ENCODE data around the gene NCOA3.
"Not testable (repeated sequence)": the region's sequence is repeated elsewhere in the genome, so short reads cannot be mapped to it uniquely, and the experiment has no call there.

The NCOA3 gene

DNA sequence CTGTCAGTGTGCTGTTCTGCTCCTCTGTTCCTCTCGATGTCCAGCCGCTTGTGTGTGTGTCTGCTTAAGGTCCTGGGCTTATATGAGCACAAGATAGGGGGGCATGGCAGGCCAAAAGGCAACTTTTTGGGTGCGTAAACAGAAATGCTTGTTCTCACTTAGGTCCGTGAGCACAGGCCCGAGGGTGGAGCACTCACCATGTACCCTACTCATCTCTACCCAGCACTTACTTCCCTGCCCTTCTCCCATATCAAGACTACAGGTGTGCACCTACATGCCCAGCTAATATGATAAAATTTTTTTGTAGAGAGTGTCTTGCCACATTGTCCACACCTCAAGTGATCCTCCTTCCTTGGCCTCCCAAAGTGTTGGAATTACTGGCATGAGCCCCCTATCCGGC lies 34.3 kb downstream of the NCOA3 start:
- no peak for DNase-seq (ENCODE audit: low read depth in 2 of 2)

DNA sequence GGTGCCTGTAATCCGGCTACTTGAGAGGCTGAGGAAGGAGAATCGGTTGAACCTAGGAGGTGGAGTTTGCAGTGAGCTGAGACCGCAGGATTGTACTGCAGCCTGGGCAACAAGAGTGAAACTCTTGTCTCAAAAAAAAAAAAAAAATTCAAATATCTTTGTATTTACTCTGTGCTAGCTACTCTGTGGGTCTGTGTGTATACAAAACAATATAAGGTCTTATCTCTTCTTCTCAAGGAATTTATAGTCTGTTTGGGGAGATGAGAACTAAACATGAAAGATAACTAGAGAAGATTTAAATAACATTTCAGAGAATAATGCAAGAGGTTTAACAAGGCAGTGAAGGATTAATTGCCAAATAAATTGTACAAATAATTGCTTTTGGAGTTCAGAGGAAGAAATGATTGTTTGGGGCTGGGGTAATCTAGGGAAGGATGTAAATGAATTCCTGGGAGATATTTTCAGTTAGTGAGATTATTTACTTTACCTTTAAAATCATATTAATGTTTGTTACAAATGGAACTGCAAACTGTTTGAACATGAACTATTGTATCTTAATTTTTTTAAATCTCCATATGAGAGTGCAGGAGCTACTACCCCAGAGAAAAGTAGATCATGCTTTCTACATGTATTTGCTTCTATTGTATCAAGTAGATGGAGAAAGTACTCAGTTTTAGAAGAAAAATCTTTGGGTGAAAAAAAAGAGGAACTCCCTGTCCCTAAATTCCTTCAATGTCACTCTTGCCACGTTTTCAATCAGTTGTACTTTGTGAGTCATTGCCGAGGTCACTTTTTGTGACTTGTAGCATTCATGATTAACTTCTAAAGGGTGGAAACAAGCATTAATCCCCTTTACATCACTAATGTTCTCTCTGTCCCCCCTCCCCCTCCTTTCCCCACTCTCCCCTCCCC lies 39.0 kb downstream of the NCOA3 start:
- DNase-seq (ENCODE audit: low read depth in 2 of 2), result no peak

DNA sequence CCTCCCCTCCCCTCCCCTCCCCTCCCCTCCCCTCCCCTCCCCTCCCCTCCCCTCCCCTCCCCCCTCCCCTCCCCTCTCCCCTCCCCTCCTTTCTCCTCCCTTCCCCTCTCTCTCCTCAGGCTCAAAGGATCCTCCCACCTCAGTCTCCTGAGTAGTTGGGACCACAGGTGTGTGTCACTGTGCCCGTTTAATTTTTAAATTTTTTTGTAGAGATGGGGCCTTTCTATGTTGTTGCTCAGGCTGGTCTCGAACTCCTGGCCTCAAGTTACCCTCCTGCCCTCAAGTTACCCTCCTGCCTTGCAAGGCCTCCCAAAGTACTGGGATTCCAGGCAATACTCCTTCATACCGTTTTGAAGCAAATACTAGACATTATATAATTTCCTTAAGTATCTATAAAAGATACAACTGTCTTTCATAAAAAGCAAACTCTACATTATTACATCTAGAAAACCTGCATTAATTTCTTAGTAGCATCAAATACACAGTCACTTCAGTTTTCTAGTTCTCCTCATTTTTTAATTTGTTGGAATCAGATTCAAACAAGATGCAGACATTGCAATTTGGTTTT lies 39.8 kb downstream of the NCOA3 start:
- DNase-seq (ENCODE audit: low read depth in 2 of 2), result no peak

GRCh38 chr20:47543006-47543431 lies 41.3 kb downstream of the NCOA3 start:
- DNase-seq (ENCODE audit: low read depth in 2 of 2), result no peak

DNA sequence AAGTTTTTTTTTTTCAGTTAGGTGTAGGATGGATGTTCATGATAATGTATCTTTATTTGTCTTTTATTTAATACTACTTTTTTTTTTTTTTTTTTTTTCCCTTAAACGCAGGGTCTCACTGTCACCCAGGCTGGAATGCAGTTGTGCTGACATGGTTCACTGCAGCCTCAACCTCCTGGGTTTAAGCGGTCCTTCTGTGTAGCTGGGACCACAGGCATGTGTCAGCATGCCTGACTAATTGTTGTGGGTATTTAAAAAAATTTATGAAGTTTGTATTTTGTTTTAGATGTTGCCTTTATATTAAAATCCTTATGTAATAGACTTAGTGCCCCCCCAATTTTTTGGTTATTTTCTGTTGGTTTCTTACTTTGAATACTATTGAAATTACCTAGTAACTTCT lies 42.6 kb downstream of the NCOA3 start:
- DNase-seq (ENCODE audit: low read depth in 2 of 2), result peak in 1 of 2 experiments; percentile 33

DNA sequence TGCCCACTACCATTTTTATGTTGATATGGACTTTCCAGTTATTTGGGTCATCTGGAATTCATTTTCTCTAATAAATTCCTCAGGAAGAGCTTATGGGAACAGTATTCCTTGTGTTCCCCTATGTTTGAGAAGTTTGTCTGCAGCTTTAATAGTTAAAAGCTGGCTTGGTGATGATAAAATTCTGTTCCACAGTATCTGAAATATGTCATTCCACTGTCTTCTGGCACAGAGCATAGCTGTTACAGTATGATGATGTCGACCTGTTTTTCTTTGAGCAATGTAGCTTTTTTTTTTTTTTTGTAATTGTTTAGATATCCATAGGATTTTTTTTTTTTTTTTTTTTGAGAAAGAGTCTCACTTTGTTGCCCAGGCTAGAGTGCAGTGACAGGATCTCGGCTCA lies 43.2 kb downstream of the NCOA3 start:
- peak; percentile 59 to 62 for DNase-seq (ENCODE audit: low read depth in 2 of 2)

DNA sequence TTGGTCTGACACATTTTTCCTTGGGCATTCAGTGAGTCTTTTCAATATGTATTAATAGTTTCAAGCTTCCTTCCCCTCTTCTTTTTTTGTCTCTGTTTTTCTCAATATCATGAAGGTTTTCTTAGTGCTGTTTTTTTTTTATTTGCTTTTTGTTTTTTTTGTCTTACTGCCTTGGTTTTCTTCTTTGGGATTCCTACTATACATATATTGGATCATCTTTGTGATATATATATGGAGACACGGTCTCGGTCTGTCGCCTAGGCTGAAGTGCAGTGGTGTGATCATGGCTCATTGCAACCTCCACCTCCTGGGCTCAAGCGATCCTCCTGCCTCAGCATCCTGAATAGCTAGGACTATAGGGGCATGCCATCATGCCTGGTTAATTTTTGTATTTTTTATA lies 43.8 kb downstream of the NCOA3 start:
- DNase-seq (ENCODE audit: low read depth in 2 of 2), result no peak

DNA sequence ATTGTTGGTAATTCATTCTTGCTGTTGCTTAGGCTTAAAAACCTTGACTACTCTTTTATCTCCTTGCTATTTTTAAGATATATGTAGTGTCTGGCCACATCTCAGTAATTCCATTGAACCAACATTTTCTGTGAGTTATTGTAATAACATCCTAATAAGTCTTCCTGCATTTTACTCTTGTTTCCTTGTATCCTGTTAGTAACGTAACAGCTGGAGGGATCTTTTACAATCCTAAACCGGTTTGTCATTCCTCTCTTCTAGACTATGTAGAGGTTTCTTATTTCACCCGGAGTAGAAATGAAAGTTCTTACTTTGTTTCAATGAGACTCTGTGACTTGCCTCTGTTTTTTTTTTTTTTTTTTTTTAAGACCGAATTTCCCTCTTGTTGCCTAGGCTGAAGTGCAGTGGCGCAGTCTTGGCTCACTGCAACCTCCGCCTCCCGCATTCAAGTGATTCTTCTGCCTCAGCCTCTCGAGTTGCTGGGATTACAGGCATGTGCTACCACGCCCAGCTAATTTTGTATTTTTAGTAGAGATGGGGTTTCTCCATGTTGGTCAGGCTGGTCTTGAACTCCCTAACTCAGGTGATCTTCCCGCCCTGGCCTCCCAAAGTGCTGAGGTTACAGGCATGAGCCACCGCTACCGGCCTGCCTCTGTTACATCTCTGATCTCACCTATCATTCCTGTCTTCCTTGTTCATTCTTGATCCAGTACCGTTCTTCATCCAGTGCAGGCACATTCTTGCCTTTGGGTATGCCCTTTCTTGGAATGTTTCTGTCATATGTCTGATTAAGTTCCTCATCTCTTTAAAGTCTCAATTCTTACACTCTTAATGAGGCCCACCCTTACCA lies 44.7 kb downstream of the NCOA3 start:
- DNase-seq (ENCODE audit: low read depth in 2 of 2), result peak; percentile 79 to 80

GRCh38 chr20:47547034-47547387 lies 45.3 kb downstream of the NCOA3 start:
- no peak for DNase-seq (ENCODE audit: low read depth in 2 of 2)

- DNase-seq (ENCODE audit: low read depth in 2 of 2), result no peak
Measured at GRCh38 chr20:47549671-47550070, 48.0 kb downstream of the NCOA3 start.

GRCh38 chr20:47551222-47551621 lies 49.5 kb downstream of the NCOA3 start:
- no peak for DNase-seq (ENCODE audit: low read depth in 2 of 2)

GRCh38 chr20:47551841-47552240 lies 50.2 kb downstream of the NCOA3 start:
- no peak for DNase-seq (ENCODE audit: low read depth in 2 of 2)

DNA sequence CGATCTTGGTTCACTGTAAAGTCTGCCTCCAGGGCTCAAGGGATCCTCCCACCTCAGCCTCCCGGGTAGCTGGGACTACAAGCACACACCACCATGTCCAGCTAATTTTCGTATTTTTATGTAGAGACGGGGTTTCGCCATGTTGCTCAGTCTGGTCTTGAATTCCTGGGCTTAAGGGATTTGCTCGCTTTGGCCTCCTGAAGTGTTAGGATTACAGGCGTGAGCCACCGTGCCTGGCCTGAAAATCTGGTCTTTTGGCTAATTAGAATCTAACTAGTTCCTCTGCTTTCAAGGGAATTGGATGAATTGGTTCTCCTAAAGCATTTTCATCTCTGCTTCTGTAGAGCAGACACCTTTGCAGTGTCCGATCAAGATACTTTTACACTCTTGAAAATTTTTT lies 51.3 kb downstream of the NCOA3 start:
- DNase-seq (ENCODE audit: low read depth in 2 of 2), result no peak

DNA sequence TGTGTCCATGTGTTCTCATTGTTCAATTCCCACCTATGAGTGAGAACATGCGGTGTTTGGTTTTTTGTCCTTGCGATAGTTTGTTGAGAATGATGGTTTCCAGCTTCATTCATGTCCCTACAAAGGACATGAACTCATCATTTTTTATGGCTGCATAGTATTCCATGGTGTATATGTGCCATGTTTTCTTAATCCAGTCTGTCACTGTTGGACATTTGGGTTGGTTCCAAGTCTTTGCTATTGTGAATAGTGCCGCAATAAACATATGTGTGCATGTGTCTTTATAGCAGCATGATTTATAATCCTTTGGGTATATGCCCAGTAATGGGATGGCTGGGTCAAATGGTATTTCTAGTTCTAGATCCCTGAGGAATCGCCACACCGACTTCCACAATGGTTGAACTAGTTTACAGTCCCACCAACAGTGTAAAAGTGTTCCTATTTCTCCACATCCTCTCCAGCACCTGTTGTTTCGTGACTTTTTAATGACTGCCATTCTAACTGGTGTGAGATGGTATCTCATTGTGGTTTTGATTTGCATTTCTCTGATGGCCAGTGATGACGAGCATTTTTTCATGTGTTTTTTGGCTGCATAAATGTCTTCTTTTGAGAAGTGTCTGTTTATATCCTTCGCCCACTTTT lies 52.0 kb downstream of the NCOA3 start:
- not testable (repeated sequence) for DNase-seq (ENCODE audit: low read depth in 2 of 2)

DNA sequence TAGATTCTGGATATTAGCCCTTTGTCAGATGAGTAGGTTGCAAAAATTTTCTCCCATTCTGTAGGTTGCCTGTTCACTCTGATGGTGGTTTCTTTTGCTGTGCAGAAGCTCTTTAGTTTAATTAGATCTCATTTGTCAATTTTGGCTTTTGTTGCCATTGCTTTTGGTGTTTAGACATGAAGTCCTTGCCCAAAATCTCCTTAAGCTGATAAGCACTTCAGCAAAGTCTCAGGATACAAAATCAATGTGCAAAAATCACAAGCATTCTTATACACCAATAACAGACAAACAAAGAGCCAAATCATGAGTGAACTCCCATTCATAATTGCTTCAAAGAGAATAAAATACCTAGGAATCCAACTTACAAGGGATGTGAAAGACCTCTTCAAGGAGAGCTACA lies 52.6 kb downstream of the NCOA3 start:
- not testable (repeated sequence) for DNase-seq (ENCODE audit: low read depth in 2 of 2)

DNA sequence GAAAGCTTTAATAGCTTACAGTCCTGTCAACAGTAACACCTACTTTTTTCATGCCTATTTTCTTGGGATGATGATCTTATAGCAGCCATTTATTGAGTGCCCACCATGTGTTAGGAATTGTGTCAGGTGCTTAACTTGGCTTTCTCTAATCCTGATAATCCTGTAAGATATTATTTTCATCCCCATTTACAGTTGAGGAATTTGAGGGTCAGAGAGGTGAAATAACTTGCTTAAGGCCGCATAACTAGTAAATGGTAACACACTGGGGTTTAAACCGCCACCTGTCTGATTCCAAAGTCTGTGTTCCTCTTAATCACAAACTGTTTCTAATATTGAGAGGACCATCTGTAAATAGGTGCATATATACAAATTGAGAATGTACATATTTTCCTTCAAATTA lies 55.5 kb downstream of the NCOA3 start:
- DNase-seq (ENCODE audit: low read depth in 2 of 2), result no peak

DNA sequence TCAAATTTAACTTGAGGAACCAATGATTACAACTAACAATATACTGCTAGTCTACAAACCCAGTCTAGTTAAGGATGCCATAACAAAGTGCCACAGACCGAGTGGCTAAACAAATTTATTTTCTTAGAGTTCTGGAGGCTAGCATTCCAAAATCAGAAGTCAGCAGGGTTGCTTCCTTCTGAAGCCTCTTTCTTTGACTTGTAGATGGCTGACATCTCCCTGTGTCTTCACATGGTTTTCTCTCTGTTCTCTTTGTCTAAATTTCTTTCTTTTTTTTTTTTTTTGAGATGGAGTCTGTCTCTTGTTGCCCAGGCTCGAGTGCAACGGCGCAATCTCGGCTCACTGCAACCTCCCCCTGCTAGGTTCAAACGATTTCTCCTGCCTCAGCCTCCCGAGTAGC lies 56.1 kb downstream of the NCOA3 start:
- no peak for DNase-seq (ENCODE audit: low read depth in 2 of 2)

- peak in 1 of 2 experiments; percentile 56 for DNase-seq (ENCODE audit: low read depth in 2 of 2)
Measured at GRCh38 chr20:47558295-47559066, 56.8 kb downstream of the NCOA3 start.

GRCh38 chr20:47559141-47559540 lies 57.5 kb downstream of the NCOA3 start:
- DNase-seq (ENCODE audit: low read depth in 2 of 2), result no peak

DNA sequence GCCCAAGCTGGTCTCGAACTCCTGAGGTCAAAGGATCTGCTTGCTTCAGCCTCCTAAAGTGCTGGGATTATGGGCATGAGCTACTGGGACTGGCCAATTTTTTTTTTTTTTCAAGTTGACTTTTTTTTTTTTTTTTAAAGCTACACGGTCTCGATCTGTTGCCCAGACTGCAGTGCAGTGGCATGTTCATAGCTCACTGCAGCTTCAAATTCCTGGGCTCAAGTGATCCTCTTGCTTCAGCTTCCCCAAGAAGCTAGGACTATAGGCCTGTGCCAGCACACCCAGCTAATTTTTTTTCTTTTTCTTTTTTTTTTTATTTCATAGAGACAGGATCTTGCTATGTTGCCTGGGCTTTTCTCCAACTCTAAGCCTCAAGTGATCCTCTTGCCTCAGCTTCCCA lies 59.5 kb downstream of the NCOA3 start:
- no peak for DNase-seq (ENCODE audit: low read depth in 2 of 2)

Data from fibroblast of skin of left biceps (primary cell).